ENCODE measurements around the gene CYP3A7. TPM values are rescaled to one million over a fixed set of nuclear protein-coding genes. Genes with fewer than 3 reads are reported as not detected.
A peak's percentile ranks its signal among the peaks of the same experiment; 100 is the strongest.
"Not testable (repeated sequence)": the region's sequence is repeated elsewhere in the genome, so short reads cannot be mapped to it uniquely, and the experiment has no call there.

The CYP3A7 gene
- total RNA-seq, 1 donor: not detected

DNA sequence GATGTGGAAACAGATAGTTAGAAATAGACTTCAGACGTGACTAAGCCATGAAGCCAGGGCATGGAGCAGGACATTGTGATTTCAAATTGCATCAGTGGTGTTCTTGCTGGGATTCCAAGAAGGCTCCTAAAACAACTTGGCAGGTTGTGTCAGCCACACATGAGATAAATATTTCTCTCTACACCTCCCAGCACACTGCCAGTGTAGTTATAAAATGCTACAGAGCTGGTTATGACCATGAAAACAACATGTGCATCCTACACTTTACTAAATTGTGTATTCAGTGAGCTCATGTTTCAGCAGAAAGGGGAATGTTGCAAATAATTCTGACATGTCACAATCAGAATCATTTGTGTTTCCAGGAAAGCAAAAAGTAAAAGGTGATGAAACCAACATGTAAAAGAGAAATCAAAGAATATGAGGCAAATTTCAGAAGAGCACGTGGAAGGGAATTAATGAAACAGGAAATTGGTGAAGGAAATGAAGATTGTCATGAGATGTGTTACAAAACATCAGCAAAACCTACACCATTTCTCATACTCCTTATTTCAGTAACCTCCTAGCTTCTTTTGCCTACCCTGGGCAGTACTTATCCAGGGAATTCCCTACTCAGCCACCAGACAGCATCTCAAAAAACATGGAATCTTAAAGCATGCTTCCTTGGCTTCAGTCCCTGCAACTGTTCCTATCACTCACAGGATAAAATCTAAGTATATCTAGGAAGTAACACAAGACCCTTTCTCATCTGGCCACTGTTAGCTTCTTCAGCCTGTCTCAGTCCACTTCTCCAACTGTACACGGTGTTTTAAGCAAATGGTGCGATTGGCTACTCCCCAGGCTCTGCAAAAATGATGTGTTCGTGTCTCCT lies 5.8 kb upstream of the CYP3A7 start:
- TF ChIP-seq, protein P1, sequence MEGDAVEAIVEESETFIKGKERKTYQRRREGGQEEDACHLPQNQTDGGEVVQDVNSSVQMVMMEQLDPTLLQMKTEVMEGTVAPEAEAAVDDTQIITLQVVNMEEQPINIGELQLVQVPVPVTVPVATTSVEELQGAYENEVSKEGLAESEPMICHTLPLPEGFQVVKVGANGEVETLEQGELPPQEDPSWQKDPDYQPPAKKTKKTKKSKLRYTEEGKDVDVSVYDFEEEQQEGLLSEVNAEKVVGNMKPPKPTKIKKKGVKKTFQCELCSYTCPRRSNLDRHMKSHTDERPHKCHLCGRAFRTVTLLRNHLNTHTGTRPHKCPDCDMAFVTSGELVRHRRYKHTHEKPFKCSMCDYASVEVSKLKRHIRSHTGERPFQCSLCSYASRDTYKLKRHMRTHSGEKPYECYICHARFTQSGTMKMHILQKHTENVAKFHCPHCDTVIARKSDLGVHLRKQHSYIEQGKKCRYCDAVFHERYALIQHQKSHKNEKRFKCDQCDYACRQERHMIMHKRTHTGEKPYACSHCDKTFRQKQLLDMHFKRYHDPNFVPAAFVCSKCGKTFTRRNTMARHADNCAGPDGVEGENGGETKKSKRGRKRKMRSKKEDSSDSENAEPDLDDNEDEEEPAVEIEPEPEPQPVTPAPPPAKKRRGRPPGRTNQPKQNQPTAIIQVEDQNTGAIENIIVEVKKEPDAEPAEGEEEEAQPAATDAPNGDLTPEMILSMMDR (IDR thresholded peaks at IDR 0.05; ENCODE audit: insufficient read depth, low read depth, low read length): no peak
- peak; percentile 63 for DNase-seq (ENCODE audit: low read depth)
- no peak overlapping the region for H3K4me3 ChIP-seq (ENCODE audit: low read depth, low read length)

DNA sequence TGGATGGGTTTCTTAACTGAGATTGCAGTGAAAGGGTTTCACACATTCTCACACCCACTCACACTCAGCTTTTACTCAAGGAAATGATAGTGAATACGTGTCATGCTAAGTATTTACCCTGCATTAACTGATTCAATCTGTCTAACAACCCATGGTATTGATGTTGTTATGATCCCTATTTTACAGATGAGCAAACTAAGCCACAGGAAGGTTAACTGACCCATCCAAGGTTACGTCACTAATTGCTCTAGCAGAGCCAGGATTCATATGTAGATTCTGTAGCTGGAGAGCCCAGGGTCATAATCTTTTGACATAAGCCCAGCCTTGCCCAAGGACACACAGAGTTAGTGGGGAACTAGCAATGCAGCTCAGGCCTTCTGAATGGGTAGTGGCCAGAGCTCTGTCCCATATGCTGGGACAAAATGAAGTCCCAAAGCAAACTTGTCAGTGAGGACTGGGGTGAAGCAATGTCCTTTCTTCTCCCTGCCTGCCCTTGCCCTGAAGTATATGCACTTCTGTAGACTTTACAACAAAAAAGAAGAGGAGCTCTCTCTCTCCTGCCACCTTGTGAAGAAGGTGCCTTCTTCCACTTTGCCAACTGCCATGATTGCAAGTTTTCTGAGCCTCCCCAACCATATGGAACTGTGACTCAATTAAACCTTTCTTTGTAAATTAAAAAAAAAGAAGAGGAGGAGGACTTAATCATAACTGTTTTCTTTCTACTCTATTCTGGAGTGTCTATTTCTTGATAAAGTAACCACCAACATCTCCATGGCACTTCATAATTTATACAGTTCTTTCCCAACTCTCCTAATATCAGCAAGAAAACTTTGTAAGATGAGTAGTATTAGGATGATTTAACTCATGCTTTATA lies 4.9 kb upstream of the CYP3A7 start:
- no peak for DNase-seq (ENCODE audit: low read depth)
- TF ChIP-seq, protein P1 (IDR thresholded peaks at IDR 0.05; ENCODE audit: insufficient read depth, low read depth, low read length): no peak
- no peak overlapping the region for H3K4me3 ChIP-seq (ENCODE audit: low read depth, low read length)

DNA sequence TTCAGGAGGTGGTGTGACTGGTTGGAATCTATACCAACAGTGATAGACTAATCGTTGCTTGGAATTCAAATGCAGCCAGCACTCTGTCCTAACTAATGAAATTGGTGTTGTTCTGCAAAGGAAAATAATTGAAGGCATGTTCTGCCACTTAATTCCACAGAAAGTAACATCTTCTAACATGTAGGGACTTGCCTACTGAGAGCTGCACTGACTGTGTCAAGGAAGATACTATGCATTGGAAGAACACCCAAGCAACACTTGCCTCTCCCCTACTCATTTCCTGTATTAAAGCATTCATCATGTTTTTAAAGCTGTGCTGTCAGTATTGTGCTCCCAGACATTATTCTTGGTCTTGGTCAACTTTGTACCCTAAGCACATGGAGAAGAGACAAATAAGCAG lies 2.7 kb upstream of the CYP3A7 start:
- DNase-seq (ENCODE audit: low read depth): peak; percentile 8
- TF ChIP-seq, protein P1 (IDR thresholded peaks at IDR 0.05; ENCODE audit: insufficient read depth, low read depth, low read length): no peak

DNA sequence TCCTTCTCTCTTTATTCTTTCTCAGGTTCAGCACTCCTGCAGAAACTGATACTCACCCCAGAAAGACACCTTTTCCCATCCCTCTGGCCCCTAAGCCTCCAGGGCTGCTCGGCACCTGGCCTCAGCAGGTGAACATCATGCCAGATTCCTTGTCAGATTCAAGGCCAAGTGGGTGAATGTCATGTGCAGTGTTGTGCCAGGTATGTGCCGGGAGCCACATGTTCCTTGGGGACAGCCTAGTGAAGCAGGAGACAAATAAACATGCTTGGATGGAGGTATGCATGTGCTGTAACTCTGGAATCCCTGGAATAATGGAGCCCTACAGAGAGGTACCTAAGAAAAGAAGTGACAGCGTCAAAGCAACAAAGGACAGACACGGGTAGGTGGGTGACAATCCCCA lies 1.7 kb upstream of the CYP3A7 start:
- H3K4me3 ChIP-seq (ENCODE audit: low read depth, low read length); DNase-seq (ENCODE audit: low read depth): not testable (repeated sequence)

More for the DNA sequence above, 2.7 kb upstream of the CYP3A7 start:
- H3K4me3 ChIP-seq (ENCODE audit: low read depth, low read length): no peak overlapping the region

DNA sequence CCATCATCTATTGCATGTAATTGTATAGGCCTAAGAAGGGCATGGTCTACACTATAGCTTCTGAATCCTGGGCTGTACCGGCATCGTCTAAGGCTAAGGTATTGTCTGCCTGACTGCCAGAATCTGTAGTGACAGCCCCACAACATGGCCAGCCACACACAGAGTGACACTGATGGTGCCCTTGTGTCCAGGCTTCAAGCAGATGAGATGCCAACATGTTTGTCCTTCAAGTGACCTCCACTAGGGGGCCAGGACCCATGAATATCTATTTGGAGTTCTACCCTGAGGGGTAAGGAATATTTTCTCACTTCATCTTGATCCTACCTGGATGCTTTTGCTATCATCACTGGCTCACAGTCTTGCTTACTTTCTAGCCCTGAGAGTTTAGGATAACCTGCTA lies 1.5 kb downstream of the CYP3A7 start:
- TF ChIP-seq, protein P1 (IDR thresholded peaks at IDR 0.05; ENCODE audit: insufficient read depth, low read depth, low read length): peak; percentile 45
- DNase-seq (ENCODE audit: low read depth): no peak
- H3K4me3 ChIP-seq (ENCODE audit: low read depth, low read length): no peak overlapping the region

DNA sequence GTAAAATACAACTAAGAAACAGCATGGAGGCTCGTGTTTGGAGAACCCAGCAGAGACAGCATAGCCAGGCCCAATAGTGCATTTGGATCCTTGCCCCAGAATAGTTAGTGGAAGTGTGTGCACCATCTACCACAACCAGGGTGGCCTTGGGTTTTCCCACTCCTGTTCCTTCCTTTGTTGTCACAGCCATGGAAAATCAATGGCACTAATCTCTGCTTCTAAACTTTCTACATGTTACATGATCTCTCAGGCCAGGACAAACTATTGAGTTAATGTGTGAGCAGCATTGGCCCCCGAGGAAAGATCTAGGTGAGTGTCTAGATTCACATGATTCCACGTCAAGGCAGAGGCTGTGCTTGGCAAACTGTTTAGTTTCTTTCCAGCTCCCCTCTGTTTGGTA lies 2.0 kb downstream of the CYP3A7 start:
- no peak overlapping the region for H3K4me3 ChIP-seq (ENCODE audit: low read depth, low read length)
- no peak for DNase-seq (ENCODE audit: low read depth)
- TF ChIP-seq, protein P1 (IDR thresholded peaks at IDR 0.05; ENCODE audit: insufficient read depth, low read depth, low read length): no peak

Measured in fibroblast of villous mesenchyme (primary cell).